GM10266 (cell line): ENCODE measurements around the gene SESTD1.

Experiments used
- DNase-seq: peaks from one replicate; pipeline ENCODE4 v3.0.0; 2012; ENCODE audit errors: extremely low spot score
- CTCF ChIP-seq: IDR thresholded peaks from 2 replicates; pipeline ENCODE4 v1.5.1; 2012; ENCODE audit warnings: mild to moderate bottlenecking, low read depth; ENCODE audit not compliant: control insufficient read depth, insufficient read depth; ENCODE audit errors: missing control alignments

The SESTD1 gene

DNA sequence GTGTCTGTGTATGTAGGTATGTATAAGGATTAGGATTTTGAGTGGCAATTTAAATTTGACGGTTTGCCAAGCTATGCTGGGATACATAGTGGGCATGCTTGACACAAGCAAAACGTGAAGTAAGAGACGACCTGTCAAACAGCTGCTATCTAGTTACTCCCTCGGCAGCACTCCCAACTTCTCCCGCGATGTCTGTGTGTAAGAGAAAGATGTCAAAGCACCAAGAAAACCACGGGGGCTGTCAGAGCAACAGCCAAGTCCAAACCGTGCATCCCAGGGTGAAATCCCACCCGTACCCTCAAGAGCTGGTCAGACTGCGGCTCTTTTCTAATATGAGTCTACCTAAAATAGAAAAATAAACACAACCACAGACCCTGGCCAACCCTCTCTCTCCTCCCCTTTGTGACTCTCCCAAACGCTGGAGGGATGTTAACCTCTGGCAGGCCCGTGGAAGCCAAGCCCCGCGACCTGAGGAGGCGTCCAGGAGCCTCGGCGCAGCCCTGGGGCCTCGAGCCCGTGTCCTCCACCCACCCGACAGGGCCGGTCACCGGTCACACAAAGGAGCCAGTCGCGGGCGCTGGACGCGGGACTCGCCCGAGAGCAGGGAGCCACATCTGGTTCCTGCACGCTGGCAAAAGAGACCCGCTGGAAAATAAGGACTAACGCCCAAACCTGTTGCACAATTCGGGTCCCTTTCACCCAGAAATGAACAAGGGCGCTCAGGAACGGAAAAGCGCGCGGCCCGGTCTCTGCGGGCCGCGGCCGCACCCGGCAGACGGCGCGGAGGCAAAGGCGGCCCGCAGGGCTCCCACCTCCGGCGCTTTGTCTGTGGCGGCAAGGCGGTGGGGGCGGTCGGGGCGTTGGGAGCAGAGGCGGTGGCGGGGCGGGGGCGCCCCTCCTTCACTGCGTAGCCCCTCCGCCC, 925 bp downstream of the SESTD1 start:
- no peak for TF ChIP-seq CTCF
- peak; percentile 55 for DNase-seq

DNA sequence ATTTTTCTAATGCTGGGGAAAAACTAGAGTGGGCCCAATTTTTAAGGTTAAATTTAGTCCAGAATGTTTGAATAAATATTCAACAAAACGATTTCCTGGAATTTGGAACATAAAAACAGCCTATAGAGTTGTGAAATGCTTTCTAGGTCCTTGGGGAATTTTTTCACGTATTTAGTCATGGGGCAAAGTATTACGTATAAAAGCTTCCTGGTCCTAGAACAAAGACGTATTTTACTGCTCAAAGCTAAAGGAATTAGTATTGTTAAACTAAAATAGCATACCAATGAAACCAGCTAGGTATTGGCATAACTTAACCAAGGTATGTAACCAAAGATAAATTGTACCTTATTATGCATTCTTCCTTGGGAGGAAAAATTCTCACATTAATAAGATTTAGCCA, 1.6 kb downstream of the SESTD1 start:
- DNase-seq, result no peak
- no peak for TF ChIP-seq CTCF

GRCh38 chr2:179262077-179262660, 2.5 kb downstream of the SESTD1 start:
- DNase-seq, result no peak
- no peak for TF ChIP-seq CTCF

DNA sequence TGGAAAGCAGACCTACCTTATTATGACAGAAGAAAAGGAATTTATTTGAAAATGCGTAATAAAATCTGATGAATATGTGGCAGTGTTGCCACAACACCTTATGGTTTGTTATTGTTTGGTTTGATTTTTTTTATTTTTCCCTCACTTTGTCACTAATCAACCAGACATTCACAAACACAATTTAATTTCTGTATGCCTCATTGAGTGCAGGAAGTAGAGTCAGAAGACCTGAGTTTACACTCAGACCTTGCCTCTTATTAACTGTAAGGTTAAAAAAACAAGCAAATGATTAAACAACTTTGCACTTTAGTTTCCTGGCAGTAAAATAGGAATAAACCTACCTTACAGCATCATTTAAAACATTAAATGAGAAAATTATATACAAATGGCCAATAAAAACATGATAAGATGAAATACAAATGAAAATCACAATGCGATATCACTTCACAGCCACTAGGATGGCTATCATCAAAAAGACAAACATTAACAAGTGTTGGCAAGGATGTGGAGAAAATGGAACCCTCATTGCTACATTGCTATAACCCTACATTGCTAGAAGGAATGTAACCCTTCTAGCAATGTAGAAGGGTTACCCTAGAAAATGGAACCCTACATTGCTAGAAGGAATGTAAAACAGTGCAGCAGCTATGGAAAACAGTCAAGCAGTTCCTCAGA, 3.3 kb downstream of the SESTD1 start:
- no peak for TF ChIP-seq CTCF
- DNase-seq, result no peak

DNA sequence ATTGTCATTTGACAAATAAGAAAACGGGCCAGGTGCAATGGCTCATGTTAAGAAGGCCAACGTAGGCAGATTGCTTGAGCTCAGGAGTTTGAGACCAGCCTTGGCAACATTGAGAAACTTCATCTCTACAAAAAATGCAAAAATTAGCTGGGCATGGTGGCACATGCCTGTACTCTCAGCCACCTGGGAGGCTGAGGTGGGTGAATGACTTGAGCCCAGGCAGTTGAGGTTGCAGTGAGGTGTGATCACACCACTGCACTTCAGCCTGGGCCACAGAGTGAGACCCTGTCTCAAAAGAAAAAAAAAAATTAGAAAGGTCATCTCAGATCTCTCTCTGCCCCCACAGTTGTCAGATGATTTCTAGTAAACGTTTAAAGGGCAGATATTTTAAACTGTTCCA, 4.4 kb downstream of the SESTD1 start:
- TF ChIP-seq CTCF, result no peak
- no peak for DNase-seq

- TF ChIP-seq CTCF, result no peak
- DNase-seq, result no peak
Measured at GRCh38 chr2:179255129-179255528, 9.5 kb downstream of the SESTD1 start.
